22Rv1 (cell line): Measurements from ENCODE around the gene GAB2.

Experiments
- ZFX ChIP-seq: fragments of 450-650 bp; IDR thresholded peaks from 2 replicates; pipeline ENCODE4 v1.6.1; 2017; ENCODE audit warnings: antibody characterized with exemption, borderline replicate concordance
- TF ChIP-seq, protein P1 (sequence below): fragments of 450-650 bp; IDR thresholded peaks from 2 replicates; pipeline ENCODE4 v1.5.1; 2017; ENCODE audit warnings: mild to moderate bottlenecking

DNA sequence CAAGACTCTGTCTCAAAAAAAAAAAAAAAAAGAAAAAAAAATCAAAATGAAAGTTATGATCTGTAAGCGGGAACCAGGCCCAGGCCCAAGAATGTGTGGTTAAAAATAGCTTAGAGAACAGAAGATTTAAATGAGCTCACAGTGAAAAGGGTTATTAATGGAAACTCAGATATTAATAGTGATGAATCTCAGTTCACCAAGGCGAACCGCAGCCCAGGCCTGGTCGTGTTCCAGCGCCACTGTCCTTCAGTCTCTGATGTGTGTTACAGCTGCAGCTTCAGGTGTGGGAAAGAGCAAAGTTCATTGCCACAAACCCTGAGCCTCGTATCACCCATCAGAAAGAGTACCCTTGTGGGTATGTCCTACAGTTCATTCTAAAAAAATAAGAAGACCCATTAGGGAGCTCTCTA is 107.1 kb downstream of the GAB2 start:
- TF ChIP-seq, protein P1, sequence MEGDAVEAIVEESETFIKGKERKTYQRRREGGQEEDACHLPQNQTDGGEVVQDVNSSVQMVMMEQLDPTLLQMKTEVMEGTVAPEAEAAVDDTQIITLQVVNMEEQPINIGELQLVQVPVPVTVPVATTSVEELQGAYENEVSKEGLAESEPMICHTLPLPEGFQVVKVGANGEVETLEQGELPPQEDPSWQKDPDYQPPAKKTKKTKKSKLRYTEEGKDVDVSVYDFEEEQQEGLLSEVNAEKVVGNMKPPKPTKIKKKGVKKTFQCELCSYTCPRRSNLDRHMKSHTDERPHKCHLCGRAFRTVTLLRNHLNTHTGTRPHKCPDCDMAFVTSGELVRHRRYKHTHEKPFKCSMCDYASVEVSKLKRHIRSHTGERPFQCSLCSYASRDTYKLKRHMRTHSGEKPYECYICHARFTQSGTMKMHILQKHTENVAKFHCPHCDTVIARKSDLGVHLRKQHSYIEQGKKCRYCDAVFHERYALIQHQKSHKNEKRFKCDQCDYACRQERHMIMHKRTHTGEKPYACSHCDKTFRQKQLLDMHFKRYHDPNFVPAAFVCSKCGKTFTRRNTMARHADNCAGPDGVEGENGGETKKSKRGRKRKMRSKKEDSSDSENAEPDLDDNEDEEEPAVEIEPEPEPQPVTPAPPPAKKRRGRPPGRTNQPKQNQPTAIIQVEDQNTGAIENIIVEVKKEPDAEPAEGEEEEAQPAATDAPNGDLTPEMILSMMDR = no peak
- no peak for TF ChIP-seq ZFX
